PC-9 (cell line): ENCODE measurements around the gene SLC35F6.

ENCODE experiments used
- CTCF ChIP-seq: fragments of 200-600 bp; sonication (generic); conservative IDR thresholded peaks from 2 replicates; pipeline ENCODE4 v1.6.1; 2017; ENCODE audit warnings: mixed run types, antibody characterized with exemption, mild to moderate bottlenecking, moderate library complexity
- EZH2 ChIP-seq: fragments of 200-600 bp; sonication (generic); IDR thresholded peaks from 2 replicates; pipeline ENCODE4 v1.8.0; 2017; ENCODE audit warnings: antibody characterized with exemption, low read depth

DNA sequence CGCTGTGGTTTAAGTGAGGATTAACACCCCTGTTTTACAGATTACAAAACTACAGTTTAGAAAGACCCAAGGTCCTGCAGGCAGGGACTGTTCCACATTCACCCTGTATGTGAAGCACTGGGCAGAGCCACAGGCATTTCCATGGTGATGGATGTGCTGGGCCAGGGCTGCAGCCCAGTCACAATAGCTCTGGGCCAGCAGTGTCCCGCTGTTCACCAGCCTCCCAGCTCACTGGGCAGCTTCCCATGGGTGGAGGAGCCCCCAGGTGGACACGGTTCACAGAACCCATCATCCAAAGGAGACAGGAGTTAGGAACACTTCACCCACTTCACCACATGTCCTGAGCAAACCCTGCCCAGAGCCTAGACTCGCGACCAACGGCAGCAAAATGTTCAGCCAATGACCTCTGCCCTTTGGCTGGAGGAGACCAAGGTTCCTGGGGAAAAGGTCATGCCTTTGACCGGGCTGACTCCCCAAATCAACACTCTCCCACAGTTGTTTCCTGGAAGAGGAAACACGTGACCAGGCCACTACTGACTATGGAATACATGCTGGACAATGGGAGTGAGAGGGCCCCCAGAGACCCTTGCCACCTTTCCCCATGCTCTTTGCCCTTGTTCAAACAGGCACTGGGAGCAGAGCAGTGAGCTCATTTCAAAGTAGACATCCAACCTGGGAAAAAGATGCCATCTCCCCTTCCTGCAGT is 28.0 kb upstream of the SLC35F6 start:
- TF ChIP-seq CTCF = no peak
- TF ChIP-seq EZH2 = no peak
